ENCODE measurements around the gene EXD3.

The EXD3 gene

GRCh38 chr9:137295849-137296669 is 126.9 kb downstream of the EXD3 start:
- Mint-ChIP-seq H3K27me3 (ENCODE audit: low read depth) (peaks cover 56% of the 10 kb centered on the region), H3K36me3 (ENCODE audit: low read depth) (peaks cover 1% of the 10 kb centered on the region), H3K4me3 (peak overlapping the region; percentile 75), H3K27ac (no peak overlapping the region), H3K9me3 (no peaks in the 10 kb centered on the region), H3K4me1 (ENCODE audit: low read depth) (peaks cover 9% of the 10 kb centered on the region)

GRCh38 chr9:137295238-137295811 is 127.6 kb downstream of the EXD3 start:
- H3K27ac Mint-ChIP-seq, result no peak overlapping the region
- no peaks in the 10 kb centered on the region for H3K9me3 Mint-ChIP-seq
- peaks cover 1% of the 10 kb centered on the region for H3K36me3 Mint-ChIP-seq (ENCODE audit: low read depth)
- peaks cover 6% of the 10 kb centered on the region for H3K4me1 Mint-ChIP-seq (ENCODE audit: low read depth)
- H3K4me3 Mint-ChIP-seq, result no peak overlapping the region
- peaks cover 51% of the 10 kb centered on the region for H3K27me3 Mint-ChIP-seq (ENCODE audit: low read depth)

GRCh38 chr9:137294681-137295237 is 128.2 kb downstream of the EXD3 start:
- H3K36me3 Mint-ChIP-seq (ENCODE audit: low read depth), result peaks cover 1% of the 10 kb centered on the region
- peaks cover 6% of the 10 kb centered on the region for H3K4me1 Mint-ChIP-seq (ENCODE audit: low read depth)
- H3K27ac Mint-ChIP-seq, result no peak overlapping the region
- peak overlapping the region; percentile 21 for H3K4me3 Mint-ChIP-seq
- peaks cover 47% of the 10 kb centered on the region for H3K27me3 Mint-ChIP-seq (ENCODE audit: low read depth)
- no peaks in the 10 kb centered on the region for H3K9me3 Mint-ChIP-seq

- Mint-ChIP-seq H3K27me3 (ENCODE audit: low read depth) (peaks cover 43% of the 10 kb centered on the region), H3K9me3 (no peaks in the 10 kb centered on the region), H3K4me3 (peak overlapping the region; percentile 21), H3K36me3 (ENCODE audit: low read depth) (peaks cover 1% of the 10 kb centered on the region), H3K4me1 (ENCODE audit: low read depth) (peaks cover 6% of the 10 kb centered on the region), H3K27ac (no peak overlapping the region)
Measured at GRCh38 chr9:137294091-137294680, 128.8 kb downstream of the EXD3 start.

- Mint-ChIP-seq H3K36me3 (ENCODE audit: low read depth) (peaks cover 1% of the 10 kb centered on the region), H3K27ac (no peak overlapping the region), H3K9me3 (no peaks in the 10 kb centered on the region), H3K4me3 (no peak overlapping the region), H3K4me1 (ENCODE audit: low read depth) (peaks cover 6% of the 10 kb centered on the region), H3K27me3 (ENCODE audit: low read depth) (peaks cover 41% of the 10 kb centered on the region)
Measured at GRCh38 chr9:137293482-137294090, 129.4 kb downstream of the EXD3 start.

DNA sequence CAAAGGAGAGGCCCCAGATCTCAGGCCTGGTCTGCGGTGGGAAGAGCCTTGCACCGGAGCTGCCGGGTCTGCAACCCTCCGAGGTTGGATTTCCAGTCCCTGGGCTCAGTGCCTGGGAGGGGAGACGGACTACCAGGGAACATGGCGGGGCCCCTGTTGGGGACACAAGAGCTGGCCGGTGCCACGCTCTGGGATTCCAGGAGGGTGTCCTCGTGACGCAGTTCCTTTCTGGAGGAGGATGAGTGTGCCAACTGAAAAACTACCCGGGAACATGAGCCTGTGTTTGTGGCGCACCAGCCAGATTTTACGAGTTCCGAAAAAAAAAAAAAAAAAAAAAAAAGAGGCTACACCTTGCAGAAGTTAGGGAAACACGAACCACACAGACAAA is 129.9 kb downstream of the EXD3 start:
- Mint-ChIP-seq H3K27me3 (ENCODE audit: low read depth) (peaks cover 36% of the 10 kb centered on the region), H3K27ac (no peak overlapping the region), H3K4me1 (ENCODE audit: low read depth) (peaks cover 6% of the 10 kb centered on the region), H3K36me3 (ENCODE audit: low read depth) (peaks cover 1% of the 10 kb centered on the region), H3K9me3 (no peaks in the 10 kb centered on the region), H3K4me3 (no peak overlapping the region)

GRCh38 chr9:137286975-137287383 is 136.0 kb downstream of the EXD3 start:
- Mint-ChIP-seq H3K36me3 (ENCODE audit: low read depth) (peaks cover 5% of the 10 kb centered on the region), H3K4me3 (no peak overlapping the region), H3K27me3 (ENCODE audit: low read depth) (no peaks in the 10 kb centered on the region), H3K27ac (no peak overlapping the region), H3K4me1 (ENCODE audit: low read depth) (peaks cover 4% of the 10 kb centered on the region), H3K9me3 (no peaks in the 10 kb centered on the region)

DNA sequence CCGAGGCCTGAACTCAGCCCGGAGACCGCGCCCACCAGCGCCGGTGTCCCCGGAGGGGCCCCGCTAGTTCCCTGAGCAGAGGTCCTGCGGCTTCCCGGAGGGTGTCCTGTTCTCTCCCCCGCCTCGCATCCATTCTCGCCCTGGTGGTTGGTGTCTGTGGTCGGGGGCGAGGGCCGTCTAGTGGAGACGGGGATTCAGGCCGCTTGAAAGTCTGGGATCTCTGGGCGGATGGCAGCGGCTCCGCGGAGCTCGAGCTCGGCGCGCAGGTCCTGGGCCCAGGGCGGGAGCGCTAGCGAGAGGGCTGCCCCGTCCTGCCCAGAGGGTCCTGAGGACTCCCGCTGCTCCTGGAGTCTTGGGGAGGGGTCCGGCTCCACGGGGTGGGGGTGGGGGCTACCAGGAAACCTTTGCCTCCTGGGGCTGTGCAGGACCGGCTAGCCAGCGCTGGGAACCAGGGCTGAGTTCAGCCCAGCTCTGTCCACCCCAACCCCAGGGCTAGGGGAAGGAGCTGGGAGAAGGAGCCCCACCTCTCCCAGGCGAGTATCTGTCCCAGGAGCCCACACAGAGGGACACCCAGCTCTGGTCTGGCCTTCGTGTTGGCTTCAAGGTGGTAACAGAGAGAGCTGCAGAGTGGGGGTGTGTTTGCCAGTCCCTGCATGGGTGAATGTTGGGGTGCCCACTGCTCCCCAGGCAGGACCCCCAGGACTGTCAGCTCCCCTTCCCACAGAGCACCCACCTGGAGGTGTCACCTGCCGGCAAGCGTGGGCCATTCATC is 141.4 kb downstream of the EXD3 start:
- Mint-ChIP-seq H3K27ac (no peak overlapping the region), H3K4me1 (ENCODE audit: low read depth) (peaks cover 9% of the 10 kb centered on the region), H3K9me3 (no peaks in the 10 kb centered on the region)

GRCh38 chr9:137280474-137281344 is 142.3 kb downstream of the EXD3 start:
- Mint-ChIP-seq H3K4me3 (no peak overlapping the region), H3K27ac (no peak overlapping the region), H3K36me3 (ENCODE audit: low read depth) (peaks cover 5% of the 10 kb centered on the region), H3K27me3 (ENCODE audit: low read depth) (no peaks in the 10 kb centered on the region), H3K4me1 (ENCODE audit: low read depth) (peaks cover 10% of the 10 kb centered on the region), H3K9me3 (no peaks in the 10 kb centered on the region)

More for the DNA sequence above, 141.4 kb downstream of the EXD3 start:
- Mint-ChIP-seq H3K4me3 (no peak overlapping the region), H3K36me3 (ENCODE audit: low read depth) (peaks cover 5% of the 10 kb centered on the region), H3K27me3 (ENCODE audit: low read depth) (no peaks in the 10 kb centered on the region)

- H3K9me3 Mint-ChIP-seq, result no peaks in the 10 kb centered on the region
- peaks cover 5% of the 10 kb centered on the region for H3K36me3 Mint-ChIP-seq (ENCODE audit: low read depth)
- no peaks in the 10 kb centered on the region for H3K27me3 Mint-ChIP-seq (ENCODE audit: low read depth)
- no peak overlapping the region for H3K27ac Mint-ChIP-seq
- H3K4me3 Mint-ChIP-seq, result no peak overlapping the region
- peaks cover 11% of the 10 kb centered on the region for H3K4me1 Mint-ChIP-seq (ENCODE audit: low read depth)
Measured at GRCh38 chr9:137279741-137280473, 143.1 kb downstream of the EXD3 start.

GRCh38 chr9:137278721-137279711 is 143.9 kb downstream of the EXD3 start:
- Mint-ChIP-seq H3K9me3 (no peaks in the 10 kb centered on the region), H3K4me1 (ENCODE audit: low read depth) (peaks cover 13% of the 10 kb centered on the region), H3K36me3 (ENCODE audit: low read depth) (peaks cover 5% of the 10 kb centered on the region), H3K4me3 (no peak overlapping the region), H3K27me3 (ENCODE audit: low read depth) (no peaks in the 10 kb centered on the region), H3K27ac (no peak overlapping the region)
